Keratinocyte (primary cell): Measurements from ENCODE around the gene GLT8D1. TPM values are rescaled to one million over a fixed set of nuclear protein-coding genes. Genes with fewer than 3 reads are reported as not detected.

Source experiments
- DNase-seq: peaks from one replicate; pipeline ENCODE4 v3.0.0-alpha.2; 2011; ENCODE audit warnings: low read depth, missing footprints, low spot score
- FAIRE-seq: peaks from 2 replicates; lab custom pipeline; 2011; peaks lifted over from hg19 to GRCh38; lab: Jason Lieb, UNC
- H2AFZ ChIP-seq: 2 replicates; pipeline ENCODE4 v1.6.0; 2012; ENCODE audit warnings: low read length, control low read depth, inconsistent platforms; ENCODE audit not compliant: control insufficient read depth
- H3K27ac ChIP-seq: 2 replicates; pipeline ENCODE4 v1.5.1; 2011; ENCODE audit warnings: low read length; ENCODE audit not compliant: control insufficient read depth, insufficient read depth
- H3K27me3 ChIP-seq: 3 replicates; pipeline ENCODE4 v1.6.0; 2011; ENCODE audit warnings: low read length; ENCODE audit not compliant: control insufficient read depth, insufficient read depth; ENCODE audit errors: extremely low read depth
- H3K36me3 ChIP-seq, 2 experiments: 2 replicates in 1 of 2; 3 replicates in 1 of 2; pipeline ENCODE4 v1.5.1; 2011; ENCODE audit warnings: low read length in 2 of 2, mild to moderate bottlenecking in 1 of 2; ENCODE audit not compliant: control insufficient read depth in 2 of 2, insufficient read depth in 2 of 2; ENCODE audit errors: extremely low read depth in 1 of 2
- H3K4me1 ChIP-seq: 3 replicates; pipeline ENCODE4 v1.5.1; 2011; ENCODE audit warnings: low read length; ENCODE audit not compliant: control insufficient read depth, insufficient read depth; ENCODE audit errors: extremely low read depth
- H3K4me2 ChIP-seq: 3 replicates; pipeline ENCODE4 v1.6.0; 2011; ENCODE audit warnings: low read depth, low read length; ENCODE audit not compliant: control insufficient read depth, insufficient read depth; ENCODE audit errors: extremely low read depth
- H3K4me3 ChIP-seq, 3 experiments: fragments of 200-600 bp in 1 of 3; sonication (generic) in 1 of 3; 2 replicates in 2 of 3; 3 replicates in 1 of 3; pipeline ENCODE4 v1.5.1; 2011 to 2016; ENCODE audit warnings: low read length in 3 of 3, mild to moderate bottlenecking in 3 of 3, control low read depth in 2 of 3, inconsistent platforms in 1 of 3, low read depth in 1 of 3, mixed read lengths in 1 of 3, mixed run types in 1 of 3, moderate library complexity in 1 of 3; ENCODE audit not compliant: control insufficient read depth in 2 of 3, insufficient read depth in 2 of 3; ENCODE audit errors: extremely low read depth in 1 of 3
- H3K79me2 ChIP-seq: 2 replicates; pipeline ENCODE4 v1.6.0; 2012; ENCODE audit warnings: low read length; ENCODE audit not compliant: control insufficient read depth, insufficient read depth
- H3K9ac ChIP-seq: 3 replicates; pipeline ENCODE4 v1.6.0; 2011; ENCODE audit warnings: low read length; ENCODE audit not compliant: control insufficient read depth, insufficient read depth; ENCODE audit errors: extremely low read depth
- H3K9me1 ChIP-seq: 3 replicates; pipeline ENCODE4 v1.6.0; 2011; ENCODE audit warnings: low read length; ENCODE audit not compliant: control insufficient read depth, insufficient read depth; ENCODE audit errors: extremely low read depth
- H3K9me3 ChIP-seq: 2 replicates; pipeline ENCODE4 v1.5.1; 2012; ENCODE audit warnings: low read depth, low read length; ENCODE audit not compliant: control insufficient read depth
- H4K20me1 ChIP-seq: 3 replicates; pipeline ENCODE4 v1.6.0; 2011; ENCODE audit warnings: low read length; ENCODE audit not compliant: control insufficient read depth, insufficient read depth; ENCODE audit errors: extremely low read depth
- EZH2 ChIP-seq: IDR thresholded peaks from one replicate; pipeline ENCODE4 v1.6.1; 2012; ENCODE audit warnings: inconsistent platforms, mild to moderate bottlenecking, low read length, moderate library complexity
- dilution Hi-C: fragments of 300-500 bp; cut with MboI; formaldehyde crosslinking; loops from one replicate; pipeline ENCODE4 v1.7.0; 2020; ENCODE audit warnings: low sequenced_read_pairs; ENCODE audit not compliant: extremely low pct_ligation_motif_present
- polyA plus RNA-seq, 5 experiments: library from polyadenylated mRNA; depleted of rRNA in 3 of 5; stranded (reverse) in 3 of 5; stranded (forward) in 1 of 5; unstranded in 1 of 5; fragments of >200 nt; gene quantifications; 1 replicate in 1 of 5; 2 replicates in 3 of 5; 3 replicates in 1 of 5; pipeline versions ENCODE4 v1.2.1 to v1.2.3, GENCODE V29; 2011 to 2012; ENCODE audit warnings: missing spikeins in 2 of 5, low read depth in 1 of 5, low replicate concordance in 1 of 5
- TF ChIP-seq, protein P1 (sequence below), 3 experiments: IDR thresholded peaks in 1 of 3; conservative IDR thresholded peaks in 1 of 3; optimal IDR thresholded peaks in 1 of 3; 2 replicates in 2 of 3; 3 replicates in 1 of 3; pipeline versions ENCODE3 to v1.5.1; 2011; ENCODE audit warnings: low read length in 3 of 3, mild to moderate bottlenecking in 3 of 3, moderate library complexity in 2 of 3, control low read depth in 1 of 3, inconsistent platforms in 1 of 3; ENCODE audit not compliant: insufficient read depth in 2 of 3; ENCODE audit errors: extremely low read depth in 1 of 3

GLT8D1 gene
- polyA plus RNA-seq, 1 donor (not counting 4 experiments of a cell fraction or from before 2014, with no cell fraction given), result 66.4 TPM

DNA sequence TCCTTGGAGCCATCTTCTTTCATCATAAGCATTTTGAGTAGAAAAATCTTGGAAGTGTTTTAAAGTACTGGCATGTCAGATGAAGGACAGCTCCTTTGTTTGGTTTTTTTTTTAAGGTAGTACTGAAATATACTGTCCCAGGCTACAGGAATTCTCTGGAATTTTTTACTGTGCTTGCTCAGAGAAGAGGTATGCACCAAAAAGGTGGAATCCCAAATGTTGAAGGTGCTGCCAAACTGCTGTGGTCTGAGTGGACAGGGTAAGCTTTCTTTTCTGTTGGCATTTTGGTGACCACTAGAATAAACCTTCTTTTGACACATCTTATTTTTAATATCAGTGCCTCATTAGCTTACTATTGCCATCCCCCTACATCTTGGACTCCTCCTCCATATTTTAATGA is 12.5 kb downstream of the GLT8D1 start:
- Histone ChIP-seq H3K4me3 (no peak overlapping the region), H3K9me3 (no peaks in the 10 kb centered on the region), H3K4me2 (no peak overlapping the region), H3K9me1 (no peaks in the 10 kb centered on the region), H3K79me2 (peaks cover 27% of the 10 kb centered on the region), H4K20me1 (peaks cover 5% of the 10 kb centered on the region), H3K4me1 (peaks cover under 1% of the 10 kb centered on the region), H3K27me3 (no peaks in the 10 kb centered on the region), H2AFZ (no peak overlapping the region), H3K36me3 (peaks cover 57 to 59% of the 10 kb centered on the region in 2 experiments), H3K9ac (no peak overlapping the region), H3K27ac (no peak overlapping the region)
- DNase-seq (no peak), FAIRE-seq (no peak)
- dilution Hi-C loops, result no loop called here
- TF ChIP-seq, protein P1, sequence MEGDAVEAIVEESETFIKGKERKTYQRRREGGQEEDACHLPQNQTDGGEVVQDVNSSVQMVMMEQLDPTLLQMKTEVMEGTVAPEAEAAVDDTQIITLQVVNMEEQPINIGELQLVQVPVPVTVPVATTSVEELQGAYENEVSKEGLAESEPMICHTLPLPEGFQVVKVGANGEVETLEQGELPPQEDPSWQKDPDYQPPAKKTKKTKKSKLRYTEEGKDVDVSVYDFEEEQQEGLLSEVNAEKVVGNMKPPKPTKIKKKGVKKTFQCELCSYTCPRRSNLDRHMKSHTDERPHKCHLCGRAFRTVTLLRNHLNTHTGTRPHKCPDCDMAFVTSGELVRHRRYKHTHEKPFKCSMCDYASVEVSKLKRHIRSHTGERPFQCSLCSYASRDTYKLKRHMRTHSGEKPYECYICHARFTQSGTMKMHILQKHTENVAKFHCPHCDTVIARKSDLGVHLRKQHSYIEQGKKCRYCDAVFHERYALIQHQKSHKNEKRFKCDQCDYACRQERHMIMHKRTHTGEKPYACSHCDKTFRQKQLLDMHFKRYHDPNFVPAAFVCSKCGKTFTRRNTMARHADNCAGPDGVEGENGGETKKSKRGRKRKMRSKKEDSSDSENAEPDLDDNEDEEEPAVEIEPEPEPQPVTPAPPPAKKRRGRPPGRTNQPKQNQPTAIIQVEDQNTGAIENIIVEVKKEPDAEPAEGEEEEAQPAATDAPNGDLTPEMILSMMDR (optimal IDR thresholded peaks at IDR 0.05 in 1 of 3, IDR thresholded peaks at IDR 0.05 in 1 of 3, conservative IDR thresholded peaks at IDR 0.05 in 1 of 3; ENCODE audit: extremely low read depth in 1 of 3, insufficient read depth in 2 of 3, low read length in 3 of 3), result no peak

DNA sequence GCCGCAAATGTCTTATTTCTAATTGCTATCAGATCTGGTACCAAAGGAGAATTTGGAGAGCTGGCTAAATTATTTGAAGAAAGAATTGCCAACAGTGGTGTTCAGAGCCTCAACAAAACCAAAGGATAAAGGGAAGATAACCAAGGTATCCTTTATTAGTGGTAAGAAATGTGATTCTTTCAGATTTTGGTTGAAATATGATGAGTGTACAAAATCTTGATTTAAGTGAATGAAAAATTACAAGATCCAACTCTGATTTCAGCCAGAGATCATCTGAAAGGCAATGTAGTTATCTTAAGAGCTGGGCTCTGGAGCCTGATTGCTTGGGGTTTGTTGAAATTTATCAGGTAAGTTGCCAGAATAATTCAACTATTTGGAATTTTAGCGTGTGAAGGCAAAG is 15.0 kb downstream of the GLT8D1 start:
- TF ChIP-seq EZH2, result no peak
- TF ChIP-seq, protein P1 (optimal IDR thresholded peaks at IDR 0.05 in 1 of 3, IDR thresholded peaks at IDR 0.05 in 1 of 3, conservative IDR thresholded peaks at IDR 0.05 in 1 of 3; ENCODE audit: extremely low read depth in 1 of 3, insufficient read depth in 2 of 3, low read length in 3 of 3), result no peak
- Histone ChIP-seq H3K4me2 (no peak overlapping the region), H3K9me3 (no peaks in the 10 kb centered on the region), H3K9ac (no peak overlapping the region), H3K27me3 (no peaks in the 10 kb centered on the region), H4K20me1 (peaks cover 3% of the 10 kb centered on the region), H3K27ac (no peak overlapping the region), H3K4me3 (no peak overlapping the region), H3K36me3 (peaks cover 47 to 68% of the 10 kb centered on the region in 2 experiments), H2AFZ (no peak overlapping the region), H3K79me2 (peaks cover 49% of the 10 kb centered on the region), H3K9me1 (no peaks in the 10 kb centered on the region), H3K4me1 (peaks cover 10% of the 10 kb centered on the region)
- no peak for FAIRE-seq
- DNase-seq, result no peak
- dilution Hi-C loops, result no loop called here
